Stomach (tissue), 9 donors: ENCODE measurements around the gene SMAD6. TPM values are rescaled to one million over a fixed set of nuclear protein-coding genes. Genes with fewer than 3 reads are reported as not detected.

Experiments
- DNase-seq, 2 donors: peaks; one replicate each; pipeline versions ENCODE4 v3.0.0 to v3.0.0-alpha.2; 2013 to 2019
- H3K27ac ChIP-seq, 5 donors: fragments of 200-600 bp in 4 of 5; sonication (generic) in 4 of 5; one replicate each; pipeline ENCODE4 v1.5.1; 2013 to 2019; ENCODE audit warnings: mild to moderate bottlenecking in 1 of 5, moderate library complexity in 1 of 5
- H3K27me3 ChIP-seq, 3 donors: fragments of 200-600 bp; sonication (generic); one replicate each; pipeline ENCODE4 v1.5.1; 2017 to 2019; ENCODE audit warnings: mixed run types in 1 of 3
- H3K36me3 ChIP-seq, 4 donors: fragments of 200-600 bp; sonication (generic); 1 replicate in 3 of 4; 2 replicates in 1 of 4; pipeline ENCODE4 v1.5.1; 2016 to 2019
- H3K4me1 ChIP-seq, 4 donors: fragments of 200-600 bp; sonication (generic); one replicate each; pipeline ENCODE4 v1.5.1; 2016 to 2019
- H3K4me3 ChIP-seq, 4 donors: fragments of 200-600 bp; sonication (generic) in 3 of 4; one replicate each; pipeline ENCODE4 v1.5.1; 2016 to 2019; ENCODE audit warnings: mild to moderate bottlenecking in 1 of 4
- H3K9me3 ChIP-seq, 4 donors: fragments of 200-600 bp; sonication (generic); one replicate each; pipeline ENCODE4 v1.5.1; 2016 to 2019
- CTCF ChIP-seq, 7 experiments: fragments of 450-650 bp in 4 of 7; fragments of 200-600 bp in 3 of 7; sonication (generic) in 3 of 7; IDR thresholded peaks; one replicate each; pipeline ENCODE4 v1.5.1; 2016 to 2019; ENCODE audit warnings: antibody characterized with exemption in 7 of 7, control low read depth in 2 of 7, mild to moderate bottlenecking in 1 of 7
- EP300 ChIP-seq: sonication (generic); formaldehyde crosslinking; IDR thresholded peaks from one replicate; pipeline ENCODE4 v1.6.1; 2017; ENCODE audit warnings: antibody characterized with exemption
- POLR2A ChIP-seq, 4 donors: fragments of 450-650 bp; IDR thresholded peaks; one replicate each; pipeline ENCODE4 v1.6.1; 2016; ENCODE audit warnings: antibody characterized with exemption in 4 of 4, control low read depth in 2 of 4, mild to moderate bottlenecking in 1 of 4, moderate library complexity in 1 of 4
- POLR2AphosphoS5 ChIP-seq, 3 donors: sonication (generic); formaldehyde crosslinking; IDR thresholded peaks; one replicate each; pipeline ENCODE4 v1.6.1; 2016; ENCODE audit warnings: antibody characterized with exemption in 3 of 3
- WGBS, 5 donors: extraction: QIAGEN DNeasy Blood & Tissue Kit in 3 of 5; methylation state at CpG; one replicate each; pipeline versions ENCODE4 v1.1.5 to v1.1.7; 2013 to 2018; 5-methylcytosine and 5-hydroxymethylcytosine counted together
- intact Hi-C: fragments of 100-400 bp; cut with DNase I; formaldehyde crosslinking; loops from one replicate; pipeline ENCODE4 v1.15.1; 2023; ENCODE audit warnings: low total_unique reads
- polyA plus RNA-seq, 3 donors: library from polyadenylated mRNA; stranded (reverse); fragments of 200-250 nt; gene quantifications; one replicate each; pipeline ENCODE4 v1.2.3, GENCODE V29; 2013
- total RNA-seq, 5 donors: library from RNA; depleted of rRNA; stranded (reverse); fragments of >200 nt; gene quantifications; one replicate each; pipeline versions ENCODE4 v1.1.0 to v1.2.3, GENCODE V29; 2014 to 2016
- donor health status: healthy with polysubstance abuse.
- donor health status: Bipolar disorder and iron deficiency.
- donor health status: healthy.

Gene SMAD6
- total and polyA plus RNA-seq, 8 donors = 4.0 to 112 (median 28.3) TPM

DNA sequence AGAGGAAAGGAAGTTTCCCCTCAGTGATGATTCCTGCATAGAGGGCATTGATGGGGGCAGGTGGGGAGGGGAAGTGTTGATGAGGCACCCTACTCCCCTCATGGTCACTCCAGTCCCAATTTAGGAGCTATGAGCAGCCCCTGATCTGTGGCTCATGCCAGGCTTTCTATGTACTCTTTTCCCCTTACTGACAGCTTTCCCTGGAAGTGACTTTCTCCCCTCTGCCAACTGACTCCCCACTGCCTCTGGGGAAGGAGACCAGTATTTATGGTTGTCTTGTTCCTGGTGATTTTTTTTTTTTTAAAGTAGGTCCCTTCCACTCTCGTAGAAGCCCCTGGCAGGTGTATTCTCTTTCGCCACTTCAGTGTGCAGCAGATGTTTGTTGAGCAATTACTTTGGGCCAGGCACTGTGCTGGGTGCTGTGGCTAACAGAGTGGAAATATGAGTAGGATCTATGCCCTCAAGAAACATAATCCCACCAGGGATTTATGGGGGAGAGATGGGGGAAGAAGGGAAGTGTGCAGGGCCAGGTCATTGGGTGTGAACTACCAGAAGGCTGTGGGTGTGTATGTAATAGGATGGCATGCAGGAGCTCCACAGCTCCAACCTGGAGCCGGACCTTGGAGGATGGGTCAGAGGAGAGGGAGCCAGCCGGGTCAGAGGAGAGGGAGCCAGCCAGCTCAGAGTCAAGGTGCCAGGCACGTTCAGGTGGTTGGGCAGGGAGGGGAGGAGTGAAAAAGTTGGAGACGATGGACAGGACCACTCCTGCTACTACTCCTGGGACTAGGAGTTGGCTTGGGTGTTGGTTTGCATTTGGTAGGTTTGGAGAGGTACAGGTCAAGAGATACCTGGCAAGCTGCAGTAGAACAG, 3.5 kb downstream of the SMAD6 start:
- TF ChIP-seq CTCF (IDR thresholded peaks at IDR 0.05) = no peak
- TF ChIP-seq EP300 = no peak
- no peak for TF ChIP-seq POLR2AphosphoS5 (IDR thresholded peaks at IDR 0.05)
- TF ChIP-seq POLR2A (IDR thresholded peaks at IDR 0.05) = no peak
- H3K27ac ChIP-seq = peak overlapping the region in 4 of 5 donors; percentile 75 to 90 (median 88)
- intact Hi-C loops = loop anchor here (5.0 kb wide), 1 partner anchor 72 kb away; no protein-coding TSS in a partner anchor
- H3K27me3 ChIP-seq = peaks cover 0 to 20% (median 0%) of the 10 kb centered on the region in 3 donors
- 40 to 69% (median 58%) methylated on average over 6 of the region's 6 CpGs for WGBS, 5 donors
- peaks cover 0 to 6% (median 0%) of the 10 kb centered on the region in 4 donors for H3K36me3 ChIP-seq
- peaks cover 40 to 71% (median 68%) of the 10 kb centered on the region in 4 donors for H3K4me1 ChIP-seq
- peak overlapping the region; percentile 72 to 97 (median 82) for H3K4me3 ChIP-seq
- DNase-seq = no peak
- no peaks in the 10 kb centered on the region for H3K9me3 ChIP-seq

DNA sequence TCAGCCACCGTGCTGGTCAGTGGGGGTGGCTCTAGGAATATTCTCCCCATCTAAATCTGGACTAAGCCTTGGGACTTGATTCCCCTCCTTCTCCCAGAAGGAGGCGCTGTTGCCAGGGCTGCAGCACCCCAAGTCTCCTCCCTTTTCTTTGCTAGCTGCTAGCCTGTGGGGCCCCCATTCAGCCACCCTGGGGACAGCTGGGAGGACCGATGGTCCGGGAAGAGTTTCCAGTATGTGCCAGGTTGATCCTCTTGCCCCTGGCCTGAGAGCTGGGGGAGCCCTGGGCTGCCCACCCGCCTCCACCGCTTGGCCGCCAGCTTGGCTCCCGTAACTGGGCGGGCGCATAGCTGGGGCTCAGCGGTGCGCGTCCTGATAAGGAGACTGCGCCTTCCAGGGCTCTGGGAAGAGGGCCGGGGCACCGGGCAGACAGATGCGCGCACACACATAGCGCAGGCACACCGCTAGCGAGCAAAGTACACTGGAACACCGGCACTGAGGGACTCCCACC, 4.2 kb downstream of the SMAD6 start:
- Histone ChIP-seq H3K4me1 (peaks cover 40 to 74% (median 68%) of the 10 kb centered on the region in 4 donors), H3K4me3 (peak overlapping the region in 3 of 4 donors; percentile 76 to 97 (median 87)), H3K27ac (peak overlapping the region; percentile 47 to 90 (median 75)), H3K27me3 (peaks cover 0 to 20% (median 0%) of the 10 kb centered on the region in 3 donors), H3K9me3 (no peaks in the 10 kb centered on the region), H3K36me3 (peaks cover 0 to 6% (median 0%) of the 10 kb centered on the region in 4 donors)
- 27 to 72% (median 35%) methylated on average over 10 to 22 of the region's 22 CpGs for WGBS, 5 donors
- intact Hi-C loops = loop anchor here (5.0 kb wide), 1 partner anchor 71 kb away; no protein-coding TSS in a partner anchor
- TF ChIP-seq EP300 (no peak), CTCF (IDR thresholded peaks at IDR 0.05) (peak in 5 of 7 experiments; percentile 6 to 59 (median 41))
- peak; percentile 63 to 72 for DNase-seq

DNA sequence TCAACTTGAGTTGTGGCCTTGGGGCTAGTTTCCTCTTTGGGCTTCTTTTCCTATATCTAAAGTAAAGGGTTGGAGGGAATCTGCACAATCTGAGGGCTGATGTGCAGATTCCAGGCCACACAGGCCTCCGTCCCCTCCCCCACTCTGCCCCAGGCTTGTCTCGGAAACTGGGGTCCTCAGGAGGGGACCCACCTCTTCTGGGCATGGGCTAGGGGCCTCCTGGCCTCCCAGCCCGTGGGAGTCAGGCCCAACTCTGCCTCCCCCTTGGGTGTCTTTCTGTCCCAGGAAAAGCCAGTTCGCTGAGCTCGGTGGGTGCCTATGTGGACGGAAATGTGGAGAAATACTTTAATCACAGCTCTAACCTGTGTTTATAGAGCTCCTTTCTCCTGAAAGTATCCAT, 4.8 kb downstream of the SMAD6 start:
- DNase-seq = no peak
- intact Hi-C loops = loop anchor here (5.0 kb wide), 1 partner anchor 70 kb away; no protein-coding TSS in a partner anchor
- Histone ChIP-seq H3K27me3 (peaks cover 0 to 20% (median 0%) of the 10 kb centered on the region in 3 donors), H3K4me1 (peaks cover 40 to 79% (median 69%) of the 10 kb centered on the region in 4 donors), H3K9me3 (no peaks in the 10 kb centered on the region), H3K27ac (peak overlapping the region; percentile 47 to 90 (median 75)), H3K36me3 (peaks cover 0 to 6% (median 0%) of the 10 kb centered on the region in 4 donors), H3K4me3 (peak overlapping the region; percentile 4 to 97 (median 82))
- no peak for TF ChIP-seq CTCF (IDR thresholded peaks at IDR 0.05)
- no peak for TF ChIP-seq POLR2AphosphoS5 (IDR thresholded peaks at IDR 0.05)
- TF ChIP-seq EP300 = no peak
- no peak for TF ChIP-seq POLR2A (IDR thresholded peaks at IDR 0.05)
- WGBS, 5 donors = 39 to 61% (median 43%) methylated on average over 6 of the region's 6 CpGs

DNA sequence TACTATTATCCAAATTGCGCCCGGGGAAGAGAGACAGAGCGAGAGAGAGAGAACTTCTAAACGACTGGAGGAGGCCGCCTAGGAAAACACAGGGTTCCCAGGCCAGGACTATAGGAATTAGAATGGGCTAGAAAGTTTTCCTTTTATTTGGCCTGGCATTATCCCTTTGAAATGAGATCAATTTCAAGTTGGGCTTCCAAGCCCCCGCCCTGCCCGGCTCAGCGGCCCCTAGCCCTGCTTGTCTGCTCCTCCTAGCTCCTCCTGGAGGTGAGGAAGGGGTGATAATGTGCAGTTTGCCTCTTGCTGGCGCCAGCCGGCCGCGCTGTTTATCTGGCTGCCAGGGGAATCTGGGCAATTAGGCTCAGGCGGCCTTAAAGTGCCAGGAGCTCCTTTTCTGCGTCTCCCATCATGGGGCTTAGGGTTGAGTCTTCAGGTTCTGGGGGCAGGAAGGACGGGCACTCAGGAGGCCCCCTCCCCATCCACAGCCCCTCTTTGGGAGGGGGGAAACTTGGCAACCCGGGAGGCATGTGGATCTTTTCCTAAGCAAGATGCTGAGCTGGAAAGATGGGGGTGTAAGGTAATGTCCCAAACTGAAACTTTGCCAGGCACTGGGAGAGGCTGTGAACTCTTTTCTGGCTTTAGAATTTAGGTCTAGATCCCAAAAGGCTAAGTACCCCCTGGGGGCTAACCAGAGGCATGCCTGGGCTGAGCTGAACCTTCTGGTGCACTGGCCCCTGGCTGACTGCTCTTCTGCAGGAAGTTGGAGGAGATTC, 5.5 kb downstream of the SMAD6 start:
- H3K4me1 ChIP-seq = peaks cover 40 to 78% (median 67%) of the 10 kb centered on the region in 4 donors
- peak overlapping the region; percentile 37 to 90 (median 75) for H3K27ac ChIP-seq
- no peak for TF ChIP-seq CTCF (IDR thresholded peaks at IDR 0.05)
- no peak for TF ChIP-seq POLR2AphosphoS5 (IDR thresholded peaks at IDR 0.05)
- no peak for TF ChIP-seq EP300
- TF ChIP-seq POLR2A (IDR thresholded peaks at IDR 0.05) = no peak
- peaks cover 0 to 20% (median 0%) of the 10 kb centered on the region in 3 donors for H3K27me3 ChIP-seq
- DNase-seq = peak; percentile 62 to 86
- WGBS, 5 donors = 18 to 28% (median 27%) methylated on average over 16 of the region's 16 CpGs
- intact Hi-C loops = loop anchor here (5.0 kb wide), 1 partner anchor 70 kb away; no protein-coding TSS in a partner anchor
- H3K4me3 ChIP-seq = peak overlapping the region; percentile 4 to 97 (median 82)
- no peaks in the 10 kb centered on the region for H3K9me3 ChIP-seq
- peaks cover 0 to 6% (median 0%) of the 10 kb centered on the region in 4 donors for H3K36me3 ChIP-seq
